Panc1 (cell line): Measurements from ENCODE around the gene FIBCD1. TPM values are rescaled to one million over a fixed set of nuclear protein-coding genes. Genes with fewer than 3 reads are reported as not detected.

Source experiments
- ATAC-seq: fragments of 200-7000 bp; cut with Tn5 transposase; 2 replicates; pipeline ENCODE4 v1.9.1; 2020; ENCODE audit warnings: mild to moderate bottlenecking, moderate library complexity
- BruUV-seq: library from RNA; stranded (reverse); fragments of 400-500 nt; replicated peaks from 2 replicates; lab custom pipeline; 2021; lab: Mats Ljungman, UMichigan
- CTCF ChIA-PET: fragments of 300-600 bp; sonication (Branson Sonifier 250); formaldehyde crosslinking; loops from one replicate; lab custom pipeline; 2022; ENCODE audit warnings: antibody characterized with exemption; lab: Charles Lee
- POLR2A ChIA-PET: fragments of 300-600 bp; sonication (Branson Sonifier 250); formaldehyde crosslinking; loops from one replicate; lab custom pipeline; 2022; ENCODE audit warnings: antibody characterized with exemption; lab: Charles Lee
- DNase-seq: peaks from one replicate; pipeline ENCODE4 v3.0.0-alpha.2; 2010; ENCODE audit warnings: low read depth, low spot score
- H3K27ac ChIP-seq: 2 replicates; pipeline ENCODE4 v1.5.1; 2011; ENCODE audit warnings: mild to moderate bottlenecking, low read length, inconsistent platforms
- H3K27me3 ChIP-seq: fragments of 200-500 bp; sonication (Bioruptor generic); 2 replicates; pipeline ENCODE4 v1.6.0; 2014; ENCODE audit warnings: low read length, inconsistent platforms; ENCODE audit not compliant: control insufficient read depth, insufficient read depth
- H3K36me3 ChIP-seq: fragments of 200-500 bp; sonication (Bioruptor generic); 2 replicates; pipeline ENCODE4 v1.5.1; 2014; ENCODE audit warnings: inconsistent platforms, mild to moderate bottlenecking, low read length, moderate library complexity; ENCODE audit not compliant: control insufficient read depth, insufficient read depth
- H3K4me1 ChIP-seq: 2 replicates; pipeline ENCODE4 v1.5.1; 2011; ENCODE audit warnings: inconsistent platforms, mild to moderate bottlenecking, low read length, moderate library complexity; ENCODE audit not compliant: control insufficient read depth, insufficient read depth
- H3K4me3 ChIP-seq, 2 experiments: 2 replicates each; pipeline ENCODE4 v1.5.1; 2011 to 2012; ENCODE audit warnings: low read depth in 2 of 2, low read length in 2 of 2, mild to moderate bottlenecking in 2 of 2, inconsistent platforms in 1 of 2, moderate library complexity in 1 of 2
- H3K9me3 ChIP-seq: fragments of 200-500 bp; sonication (Bioruptor generic); 2 replicates; pipeline ENCODE4 v1.5.1; 2014; ENCODE audit warnings: low read depth, mild to moderate bottlenecking, inconsistent platforms, low read length, moderate library complexity; ENCODE audit not compliant: control insufficient read depth, insufficient read depth
- CTCF ChIP-seq: fragments of 450-650 bp; IDR thresholded peaks from 2 replicates; pipeline ENCODE4 v1.5.1; 2017; ENCODE audit warnings: mild to moderate bottlenecking
- POLR2AphosphoS5 ChIP-seq: IDR thresholded peaks from 2 replicates; pipeline ENCODE4 v1.6.1; 2012; ENCODE audit warnings: mild to moderate bottlenecking, low read depth, low read length, moderate library complexity
- REST ChIP-seq, 2 experiments: IDR thresholded peaks; 2 replicates each; pipeline ENCODE4 v1.6.1; 2011 to 2012; ENCODE audit warnings: low read depth in 2 of 2, control low read depth in 1 of 2, low read length in 1 of 2, mild to moderate bottlenecking in 1 of 2, moderate library complexity in 1 of 2; ENCODE audit not compliant: insufficient read depth in 1 of 2
- SIN3A ChIP-seq: IDR thresholded peaks from 2 replicates; pipeline ENCODE4 v1.6.1; 2012; ENCODE audit warnings: low read depth, mild to moderate bottlenecking, low read length, moderate library complexity, borderline replicate concordance; ENCODE audit not compliant: insufficient read depth
- TCF7L2 ChIP-seq: IDR thresholded peaks from 2 replicates; pipeline ENCODE4 v1.6.1; 2011; ENCODE audit warnings: mild to moderate bottlenecking, low read depth, low read length, inconsistent platforms
- in situ Hi-C: cut with HindIII; loops from 2 replicates; pipeline ENCODE4 v1.10.0; 2016; ENCODE audit warnings: low sequenced_read_pairs, low pct_unique_long_range_greater_than_20kb
- intact Hi-C: fragments of 100-400 bp; cut with micrococcal nuclease; formaldehyde crosslinking; loops from one replicate; pipeline ENCODE4 v1.10.0; 2022; ENCODE audit not compliant: unreplicated experiment
- total RNA-seq: library from RNA; stranded (reverse); gene quantifications from one replicate; pipeline ENCODE4 v1.2.1, GENCODE V29; 2021; ENCODE audit not compliant: unreplicated experiment

Gene FIBCD1
- total RNA-seq, 1 experiment from 2014 or later, result 16.3 TPM

- BruUV-seq, result no TSS peak
- CTCF ChIA-PET, result no interaction called here
- in situ Hi-C loops, result no loop called here
Observed at GRCh38 chr9:130986356-130986965, 47.4 kb upstream of the FIBCD1 start.

GRCh38 chr9:130985606-130986162 lies 46.6 kb upstream of the FIBCD1 start:
- in situ Hi-C loops (no loop called here), intact Hi-C loops (no loop called here)
- no peak for TF ChIP-seq TCF7L2
- no peak for TF ChIP-seq SIN3A
- no peak for TF ChIP-seq POLR2AphosphoS5
- TF ChIP-seq REST (IDR thresholded peaks at IDR 0.05; ENCODE audit: insufficient read depth in 1 of 2, low read depth in 2 of 2, low read length in 1 of 2), result no peak
- no peak for TF ChIP-seq CTCF
- no peaks in the 10 kb centered on the region for H3K9me3 ChIP-seq
- H3K27me3 ChIP-seq, result no peaks in the 10 kb centered on the region
- no TSS peak for BruUV-seq
- no peaks in the 10 kb centered on the region for H3K4me1 ChIP-seq
- POLR2A ChIA-PET, result no interaction called here
- no peak overlapping the region for H3K27ac ChIP-seq
- CTCF ChIA-PET, result no interaction called here
- ATAC-seq (no peak), DNase-seq (no peak)
- no peaks in the 10 kb centered on the region for H3K36me3 ChIP-seq
- H3K4me3 ChIP-seq, result no peak overlapping the region

More at GRCh38 chr9:130986356-130986965, 47.4 kb upstream of the FIBCD1 start:
- no peaks in the 10 kb centered on the region for H3K4me1 ChIP-seq
- intact Hi-C loops, result no loop called here
- no peak overlapping the region for H3K27ac ChIP-seq
- no peaks in the 10 kb centered on the region for H3K9me3 ChIP-seq
- H3K4me3 ChIP-seq, result no peak overlapping the region
- POLR2A ChIA-PET, result no interaction called here
- H3K36me3 ChIP-seq, result no peaks in the 10 kb centered on the region
- H3K27me3 ChIP-seq, result no peaks in the 10 kb centered on the region
- TF ChIP-seq TCF7L2, result no peak
- no peak for TF ChIP-seq POLR2AphosphoS5
- no peak for TF ChIP-seq CTCF
- TF ChIP-seq REST (IDR thresholded peaks at IDR 0.05; ENCODE audit: insufficient read depth in 1 of 2, low read depth in 2 of 2, low read length in 1 of 2), result no peak
- TF ChIP-seq SIN3A, result no peak
- ATAC-seq, result no peak
- no peak for DNase-seq
